Breast epithelium (tissue), 4 donors: ENCODE data around the gene C1QTNF4. TPM values are rescaled to one million over a fixed set of nuclear protein-coding genes. Genes with fewer than 3 reads are reported as not detected.

Source experiments
- DNase-seq, 2 donors: peaks; one replicate each; pipeline ENCODE4 v3.0.0-alpha.2; 2019; ENCODE audit warnings: low spot score in 2 of 2
- H3K27ac ChIP-seq, 2 donors: fragments of 200-600 bp; sonication (generic) in 1 of 2; one replicate each; pipeline ENCODE4 v1.5.1; 2016 to 2019; ENCODE audit warnings: mild to moderate bottlenecking in 1 of 2
- H3K27me3 ChIP-seq, 2 donors: fragments of 200-600 bp; sonication (generic) in 1 of 2; one replicate each; pipeline versions ENCODE4 v1.5.1 to v1.6.0; 2017 to 2019; ENCODE audit warnings: control low read depth in 1 of 2, mild to moderate bottlenecking in 1 of 2
- H3K36me3 ChIP-seq: fragments of 200-600 bp; one replicate; pipeline ENCODE4 v1.5.1; 2019
- H3K4me1 ChIP-seq, 2 donors: fragments of 200-600 bp; sonication (generic); one replicate each; pipeline ENCODE4 v1.5.1; 2016 to 2019; ENCODE audit warnings: control low read depth in 1 of 2
- H3K4me3 ChIP-seq, 3 donors: fragments of 200-600 bp; sonication (generic); 1 replicate in 2 of 3; 2 replicates in 1 of 3; pipeline ENCODE4 v1.5.1; 2016 to 2019; ENCODE audit warnings: mild to moderate bottlenecking in 3 of 3, moderate library complexity in 2 of 3
- H3K9me3 ChIP-seq, 2 donors: fragments of 200-600 bp; sonication (generic) in 1 of 2; one replicate each; pipeline ENCODE4 v1.5.1; 2016 to 2019; ENCODE audit warnings: control low read depth in 1 of 2
- CTCF ChIP-seq, 3 donors: fragments of 450-650 bp; IDR thresholded peaks; one replicate each; pipeline ENCODE4 v1.5.1; 2016 to 2017; ENCODE audit warnings: antibody characterized with exemption in 3 of 3, mild to moderate bottlenecking in 3 of 3, moderate library complexity in 3 of 3
- POLR2A ChIP-seq: fragments of 450-650 bp; IDR thresholded peaks from one replicate; pipeline ENCODE4 v1.6.1; 2016; ENCODE audit warnings: antibody characterized with exemption, mild to moderate bottlenecking, moderate library complexity
- POLR2AphosphoS5 ChIP-seq, 3 donors: sonication (generic); formaldehyde crosslinking; IDR thresholded peaks; one replicate each; pipeline ENCODE4 v1.6.1; 2017; ENCODE audit warnings: antibody characterized with exemption in 3 of 3
- intact Hi-C: fragments of 100-400 bp; cut with DNase I; formaldehyde crosslinking; loops from one replicate; pipeline ENCODE4 v1.15.1; 2023; ENCODE audit warnings: low total_unique reads
- total RNA-seq, 3 donors: library from RNA; depleted of rRNA; stranded (reverse); fragments of >200 nt; gene quantifications; one replicate each; pipeline ENCODE4 v1.1.0, GENCODE V29; 2016

The C1QTNF4 gene
- total RNA-seq, 3 donors from 2014 or later = 0.96 to 5.6 (median 4.4) TPM

DNA sequence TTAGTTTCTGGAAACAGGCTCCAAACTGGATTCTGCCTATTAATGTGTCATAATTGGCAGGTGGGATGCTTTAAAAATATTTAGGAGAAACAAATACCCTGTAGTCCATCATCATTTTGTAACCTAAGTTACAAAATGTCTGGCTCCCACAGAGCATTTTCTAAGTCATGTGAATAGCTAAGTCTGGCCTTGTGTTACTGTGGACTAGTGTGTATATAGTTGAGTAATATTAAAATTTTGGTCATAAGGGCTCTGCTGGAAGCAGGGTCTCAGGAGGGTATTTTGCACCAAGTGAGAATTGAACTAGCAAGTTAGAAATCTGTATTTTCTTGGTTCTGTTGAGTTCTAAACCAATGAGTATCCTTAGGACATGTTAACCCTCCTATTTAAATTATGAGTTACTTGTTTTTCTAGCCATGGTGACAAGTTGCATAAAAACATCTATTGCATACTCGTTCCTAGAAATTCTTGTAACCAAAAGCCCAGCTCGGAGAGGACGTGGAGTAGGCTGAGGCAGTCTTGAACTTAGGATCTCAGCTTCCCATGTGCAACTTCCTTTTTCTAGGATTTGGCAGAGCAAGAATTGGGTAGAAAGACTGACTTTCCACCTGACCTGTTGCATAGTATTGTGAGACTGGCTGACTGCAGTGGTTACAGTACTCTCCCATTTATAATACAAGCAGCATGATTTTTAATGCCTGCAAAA lies 23.4 kb downstream of the C1QTNF4 start:
- intact Hi-C loops = no loop called here
- no peaks in the 10 kb centered on the region for H3K4me1 ChIP-seq
- DNase-seq = no peak
- no peak overlapping the region for H3K4me3 ChIP-seq
- TF ChIP-seq POLR2AphosphoS5 (IDR thresholded peaks at IDR 0.05) = no peak
- TF ChIP-seq CTCF (IDR thresholded peaks at IDR 0.05) = no peak
- H3K9me3 ChIP-seq = no peaks in the 10 kb centered on the region
- H3K27ac ChIP-seq = no peak overlapping the region
- no peaks in the 10 kb centered on the region for H3K27me3 ChIP-seq
- H3K36me3 ChIP-seq = no peaks in the 10 kb centered on the region

DNA sequence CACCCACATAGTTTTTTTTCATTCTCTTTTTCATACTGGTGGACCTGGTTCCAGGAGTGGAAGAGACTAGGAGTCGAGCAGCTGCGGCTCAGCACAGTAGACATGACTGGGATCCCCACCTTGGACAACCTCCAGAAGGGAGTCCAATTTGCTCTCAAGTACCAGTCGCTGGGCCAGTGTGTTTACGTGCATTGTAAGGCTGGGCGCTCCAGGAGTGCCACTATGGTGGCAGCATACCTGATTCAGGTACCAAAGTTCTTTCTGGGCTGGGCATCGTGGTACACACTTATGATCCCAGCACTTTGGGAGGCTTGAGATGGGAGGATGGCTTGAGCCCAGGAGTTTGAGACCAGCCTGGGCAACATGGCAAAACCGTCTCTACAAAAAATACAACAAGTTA lies 24.6 kb downstream of the C1QTNF4 start:
- no peaks in the 10 kb centered on the region for H3K36me3 ChIP-seq
- H3K9me3 ChIP-seq = no peaks in the 10 kb centered on the region
- H3K4me3 ChIP-seq = no peak overlapping the region
- no peak overlapping the region for H3K27ac ChIP-seq
- H3K4me1 ChIP-seq = no peaks in the 10 kb centered on the region
- TF ChIP-seq CTCF (IDR thresholded peaks at IDR 0.05) (no peak), POLR2A (no peak), POLR2AphosphoS5 (IDR thresholded peaks at IDR 0.05) (no peak)
- DNase-seq = no peak
- H3K27me3 ChIP-seq = no peaks in the 10 kb centered on the region
- intact Hi-C loops = no loop called here

GRCh38 chr11:47566149-47566698 lies 28.0 kb downstream of the C1QTNF4 start:
- Histone ChIP-seq H3K27me3 (no peaks in the 10 kb centered on the region), H3K4me1 (no peaks in the 10 kb centered on the region), H3K36me3 (no peaks in the 10 kb centered on the region), H3K4me3 (peak overlapping the region; percentile 70 to 97 (median 90)), H3K9me3 (no peaks in the 10 kb centered on the region), H3K27ac (peak overlapping the region; percentile 84 to 92)
- intact Hi-C loops = no loop called here
- DNase-seq = no peak
- no peak for TF ChIP-seq POLR2A
- TF ChIP-seq POLR2AphosphoS5 (IDR thresholded peaks at IDR 0.05) = no peak
- no peak for TF ChIP-seq CTCF (IDR thresholded peaks at IDR 0.05)

DNA sequence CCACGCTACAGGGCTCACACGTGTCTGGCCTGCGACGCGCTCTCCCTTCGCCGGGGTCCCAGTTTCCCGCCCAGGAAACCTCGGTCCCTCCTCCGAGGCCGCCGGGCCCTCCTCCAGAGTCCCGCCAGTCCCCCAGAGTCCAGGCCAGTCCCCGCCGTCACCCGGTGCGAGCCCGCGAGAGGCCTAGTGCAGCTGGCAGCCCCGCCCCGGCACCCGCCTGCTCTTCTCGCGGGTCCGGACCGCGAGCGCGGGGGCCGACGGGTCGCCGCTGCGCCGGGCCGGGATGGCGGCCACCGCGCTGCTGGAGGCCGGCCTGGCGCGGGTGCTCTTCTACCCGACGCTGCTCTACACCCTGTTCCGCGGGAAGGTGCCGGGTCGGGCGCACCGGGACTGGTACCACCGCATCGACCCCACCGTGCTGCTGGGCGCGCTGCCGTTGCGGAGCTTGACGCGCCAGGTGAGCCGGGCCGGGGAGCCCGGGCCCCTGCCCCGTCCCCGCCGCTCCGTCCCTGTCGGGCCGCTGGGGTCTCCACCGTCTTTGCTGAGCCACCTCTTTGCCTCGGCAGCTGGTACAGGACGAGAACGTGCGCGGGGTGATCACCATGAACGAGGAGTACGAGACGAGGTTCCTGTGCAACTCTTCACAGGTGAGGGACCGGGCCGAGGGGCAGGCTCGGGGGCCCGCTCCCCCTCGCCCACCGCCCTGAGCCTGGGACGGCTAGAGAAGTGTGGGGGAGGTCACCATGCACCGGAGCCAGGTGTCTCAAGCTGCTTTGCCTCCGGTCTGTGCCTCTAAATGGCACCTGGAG lies 28.7 kb downstream of the C1QTNF4 start, which contains the start of gene PTPMT1:
TSS of gene PTPMT1 (plus strand) at position 260 of the 809 bp plus-strand sequence. CDS start at position 284, 24 bp downstream.
- peak within 1 kb of the TSS; percentile 70 to 97 (median 90) for H3K4me3 ChIP-seq
- intact Hi-C loops = no loop called here
- no peak for TF ChIP-seq CTCF (IDR thresholded peaks at IDR 0.05)
- TF ChIP-seq POLR2AphosphoS5 (IDR thresholded peaks at IDR 0.05) = peak in 1 of 3 donors; percentile 24
- no peak for TF ChIP-seq POLR2A
- H3K27ac ChIP-seq = peak within 1 kb of the TSS; percentile 84 to 92
- H3K4me1 ChIP-seq = no peaks in the 10 kb centered on the region
- DNase-seq = peak; percentile 55 to 64
- H3K27me3 ChIP-seq = no peaks in the 10 kb centered on the region
- H3K36me3 ChIP-seq = no peaks in the 10 kb centered on the region
- no peaks in the 10 kb centered on the region for H3K9me3 ChIP-seq
